ENCODE measurements around the gene STK38L. TPM values are rescaled to one million over a fixed set of nuclear protein-coding genes. Genes with fewer than 3 reads are reported as not detected.

Gene STK38L
- total RNA-seq, 1 donor from 2014 or later: 115 TPM

GRCh38 chr12:27305673-27306456, 61.8 kb downstream of the STK38L start:
- H3K4me3 Mint-ChIP-seq (ENCODE audit: unreplicated experiment): no peak overlapping the region
- H3K4me2 ChIP-seq (ENCODE audit: low read length): no peak overlapping the region
- H3K27ac Mint-ChIP-seq (ENCODE audit: unreplicated experiment): no peak overlapping the region
- H3K27ac ChIP-seq (ENCODE audit: low read depth, low read length): no peak overlapping the region
- H3K4me3 ChIP-seq (ENCODE audit: insufficient read depth, low read depth, low read length): no peak overlapping the region
- no peak for TF ChIP-seq EZH2 (IDR thresholded peaks at IDR 0.05; ENCODE audit: insufficient read depth, low read length)
- peak; percentile 26 for TF ChIP-seq CTCF (IDR thresholded peaks at IDR 0.05; ENCODE audit: insufficient read depth, low read depth, low read length)
- H3K36me3 ChIP-seq (ENCODE audit: insufficient read depth, low read length): peaks cover 41% of the 10 kb centered on the region
- H3K4me1 ChIP-seq (ENCODE audit: insufficient read depth, low read length): peaks cover 7% of the 10 kb centered on the region
- H3K79me2 ChIP-seq (ENCODE audit: insufficient read depth, low read length): peaks cover 23% of the 10 kb centered on the region
- peaks cover 5% of the 10 kb centered on the region for H3K4me1 Mint-ChIP-seq (ENCODE audit: low read depth, unreplicated experiment)
- H3K27me3 Mint-ChIP-seq (ENCODE audit: low read depth, unreplicated experiment): no peaks in the 10 kb centered on the region
- peaks cover 19% of the 10 kb centered on the region for H4K20me1 ChIP-seq (ENCODE audit: insufficient read depth, low read length)
- H3K9ac ChIP-seq (ENCODE audit: low read length): peak overlapping the region; percentile 33
- no peaks in the 10 kb centered on the region for H3K9me3 Mint-ChIP-seq (ENCODE audit: unreplicated experiment)
- H3K27me3 ChIP-seq (ENCODE audit: insufficient read depth, low read length): no peaks in the 10 kb centered on the region
- no peak overlapping the region for H2AFZ ChIP-seq (ENCODE audit: low read depth, low read length)
- peaks cover 8% of the 10 kb centered on the region for H3K36me3 Mint-ChIP-seq (ENCODE audit: low read depth, unreplicated experiment)
- H3K9me3 ChIP-seq (ENCODE audit: insufficient read depth, low read depth, low read length): no peaks in the 10 kb centered on the region
- DNase-seq (ENCODE audit: low read depth): peak; percentile 24
- no peak for FAIRE-seq

GRCh38 chr12:27309293-27309994, 65.4 kb downstream of the STK38L start:
- peaks cover 14% of the 10 kb centered on the region for H3K79me2 ChIP-seq (ENCODE audit: insufficient read depth, low read length)
- DNase-seq (ENCODE audit: low read depth): no peak
- H3K9ac ChIP-seq (ENCODE audit: low read length): no peak overlapping the region
- peaks cover 3% of the 10 kb centered on the region for H3K4me1 ChIP-seq (ENCODE audit: insufficient read depth, low read length)
- H3K36me3 ChIP-seq (ENCODE audit: insufficient read depth, low read length): peaks cover 53% of the 10 kb centered on the region
- no peak overlapping the region for H2AFZ ChIP-seq (ENCODE audit: low read depth, low read length)
- Mint-ChIP-seq H3K4me1 (ENCODE audit: low read depth, unreplicated experiment) (peaks cover 2% of the 10 kb centered on the region), H3K4me3 (ENCODE audit: unreplicated experiment) (no peak overlapping the region), H3K9me3 (ENCODE audit: unreplicated experiment) (no peaks in the 10 kb centered on the region), H3K27ac (ENCODE audit: unreplicated experiment) (no peak overlapping the region), H3K36me3 (ENCODE audit: low read depth, unreplicated experiment) (peaks cover 7% of the 10 kb centered on the region), H3K27me3 (ENCODE audit: low read depth, unreplicated experiment) (no peaks in the 10 kb centered on the region)
- H3K4me3 ChIP-seq (ENCODE audit: insufficient read depth, low read depth, low read length): no peak overlapping the region
- no peak overlapping the region for H3K4me2 ChIP-seq (ENCODE audit: low read length)
- no peaks in the 10 kb centered on the region for H3K9me3 ChIP-seq (ENCODE audit: insufficient read depth, low read depth, low read length)
- H4K20me1 ChIP-seq (ENCODE audit: insufficient read depth, low read length): peaks cover 11% of the 10 kb centered on the region
- H3K27me3 ChIP-seq (ENCODE audit: insufficient read depth, low read length): no peaks in the 10 kb centered on the region
- FAIRE-seq: no peak
- no peak for TF ChIP-seq EZH2 (IDR thresholded peaks at IDR 0.05; ENCODE audit: insufficient read depth, low read length)
- TF ChIP-seq CTCF (IDR thresholded peaks at IDR 0.05; ENCODE audit: insufficient read depth, low read depth, low read length): no peak
- no peak overlapping the region for H3K27ac ChIP-seq (ENCODE audit: low read depth, low read length)

GRCh38 chr12:27309995-27310315, 65.9 kb downstream of the STK38L start:
- Mint-ChIP-seq H3K9me3 (ENCODE audit: unreplicated experiment) (no peaks in the 10 kb centered on the region), H3K27me3 (ENCODE audit: low read depth, unreplicated experiment) (no peaks in the 10 kb centered on the region), H3K27ac (ENCODE audit: unreplicated experiment) (no peak overlapping the region), H3K4me1 (ENCODE audit: low read depth, unreplicated experiment) (peaks cover 2% of the 10 kb centered on the region), H3K36me3 (ENCODE audit: low read depth, unreplicated experiment) (peaks cover 7% of the 10 kb centered on the region), H3K4me3 (ENCODE audit: unreplicated experiment) (no peak overlapping the region)
- no peak overlapping the region for H3K4me2 ChIP-seq (ENCODE audit: low read length)
- H3K4me3 ChIP-seq (ENCODE audit: insufficient read depth, low read depth, low read length): no peak overlapping the region
- no peak for TF ChIP-seq EZH2 (IDR thresholded peaks at IDR 0.05; ENCODE audit: insufficient read depth, low read length)
- TF ChIP-seq CTCF (IDR thresholded peaks at IDR 0.05; ENCODE audit: insufficient read depth, low read depth, low read length): no peak
- peaks cover 10% of the 10 kb centered on the region for H3K79me2 ChIP-seq (ENCODE audit: insufficient read depth, low read length)
- H2AFZ ChIP-seq (ENCODE audit: low read depth, low read length): no peak overlapping the region
- H3K9me3 ChIP-seq (ENCODE audit: insufficient read depth, low read depth, low read length): no peaks in the 10 kb centered on the region
- no peak overlapping the region for H3K9ac ChIP-seq (ENCODE audit: low read length)
- DNase-seq (ENCODE audit: low read depth): no peak
- H3K36me3 ChIP-seq (ENCODE audit: insufficient read depth, low read length): peaks cover 57% of the 10 kb centered on the region
- peaks cover 11% of the 10 kb centered on the region for H4K20me1 ChIP-seq (ENCODE audit: insufficient read depth, low read length)
- no peak overlapping the region for H3K27ac ChIP-seq (ENCODE audit: low read depth, low read length)
- no peak for FAIRE-seq
- peaks cover 3% of the 10 kb centered on the region for H3K4me1 ChIP-seq (ENCODE audit: insufficient read depth, low read length)
- H3K27me3 ChIP-seq (ENCODE audit: insufficient read depth, low read length): no peaks in the 10 kb centered on the region

Data from astrocyte (in vitro differentiated cells and primary cell).